Vagina (tissue), 2 donors: Measurements from ENCODE around the gene UBE2V1. TPM values are rescaled to one million over a fixed set of nuclear protein-coding genes. Genes with fewer than 3 reads are reported as not detected.

Experiments used
- DNase-seq, 2 donors: peaks; one replicate each; pipeline ENCODE4 v3.0.0-alpha.2; 2017; ENCODE audit errors: extremely low spot score in 2 of 2
- H3K27ac ChIP-seq: fragments of 200-600 bp; sonication (generic); one replicate; pipeline ENCODE4 v1.5.1; 2019
- H3K27me3 ChIP-seq: fragments of 200-600 bp; sonication (generic); one replicate; pipeline ENCODE4 v1.5.1; 2019
- H3K36me3 ChIP-seq, 2 donors: fragments of 200-600 bp; sonication (generic); one replicate each; pipeline ENCODE4 v1.5.1; 2017 to 2019
- H3K4me1 ChIP-seq: fragments of 200-600 bp; sonication (generic); one replicate; pipeline ENCODE4 v1.5.1; 2019
- H3K4me3 ChIP-seq, 2 donors: fragments of 200-600 bp; sonication (generic); 1 replicate in 1 of 2; 2 replicates in 1 of 2; pipeline ENCODE4 v1.5.1; 2016 to 2019
- H3K9me3 ChIP-seq: fragments of 200-600 bp; sonication (generic); one replicate; pipeline ENCODE4 v1.5.1; 2019
- POLR2A ChIP-seq, 2 donors: fragments of 450-650 bp; IDR thresholded peaks; one replicate each; pipeline ENCODE4 v1.6.1; 2017; ENCODE audit warnings: antibody characterized with exemption in 2 of 2, mild to moderate bottlenecking in 2 of 2, moderate library complexity in 2 of 2
- POLR2AphosphoS5 ChIP-seq, 2 donors: sonication (generic); formaldehyde crosslinking; IDR thresholded peaks; one replicate each; pipeline ENCODE4 v1.9.0; 2017; ENCODE audit warnings: antibody characterized with exemption in 2 of 2, mild to moderate bottlenecking in 2 of 2, low read depth in 1 of 2; ENCODE audit not compliant: insufficient read depth in 1 of 2
- intact Hi-C: fragments of 100-400 bp; cut with DNase I; formaldehyde crosslinking; loops from one replicate; pipeline ENCODE4 v1.15.1; 2023
- total RNA-seq: library from RNA; depleted of rRNA; stranded (reverse); fragments of >200 nt; gene quantifications from one replicate; pipeline ENCODE4 v1.2.3, GENCODE V29; 2016
- TF ChIP-seq, protein P1 (sequence below), 3 experiments: fragments of 450-650 bp in 2 of 3; fragments of 200-600 bp in 1 of 3; sonication (generic) in 1 of 3; IDR thresholded peaks; one replicate each; pipeline ENCODE4 v1.5.1; 2017 to 2019; ENCODE audit warnings: antibody characterized with exemption in 3 of 3, mild to moderate bottlenecking in 2 of 3, moderate library complexity in 2 of 3

The UBE2V1 gene
- total RNA-seq, 1 donor from 2014 or later, result 74.2 TPM

DNA sequence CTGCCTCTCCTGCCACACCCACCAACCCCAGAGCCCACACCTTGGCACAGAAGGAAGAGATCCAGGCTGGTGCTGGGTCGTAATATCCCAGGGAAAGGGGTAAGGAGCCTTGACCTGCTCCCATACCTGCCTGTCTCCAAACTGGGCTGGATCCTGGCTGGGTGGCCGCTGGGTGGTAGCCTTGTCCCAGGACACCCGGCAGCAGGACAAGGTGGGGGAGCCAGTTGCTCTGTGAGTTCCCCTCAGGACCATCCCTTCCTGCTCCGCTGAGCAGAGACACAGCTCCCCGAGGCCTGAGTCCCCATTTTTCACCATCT lies 58.8 kb downstream of the UBE2V1 start:
- no peak for DNase-seq
- no peaks in the 10 kb centered on the region for H3K9me3 ChIP-seq
- no peak overlapping the region for H3K4me3 ChIP-seq
- TF ChIP-seq, protein P1, sequence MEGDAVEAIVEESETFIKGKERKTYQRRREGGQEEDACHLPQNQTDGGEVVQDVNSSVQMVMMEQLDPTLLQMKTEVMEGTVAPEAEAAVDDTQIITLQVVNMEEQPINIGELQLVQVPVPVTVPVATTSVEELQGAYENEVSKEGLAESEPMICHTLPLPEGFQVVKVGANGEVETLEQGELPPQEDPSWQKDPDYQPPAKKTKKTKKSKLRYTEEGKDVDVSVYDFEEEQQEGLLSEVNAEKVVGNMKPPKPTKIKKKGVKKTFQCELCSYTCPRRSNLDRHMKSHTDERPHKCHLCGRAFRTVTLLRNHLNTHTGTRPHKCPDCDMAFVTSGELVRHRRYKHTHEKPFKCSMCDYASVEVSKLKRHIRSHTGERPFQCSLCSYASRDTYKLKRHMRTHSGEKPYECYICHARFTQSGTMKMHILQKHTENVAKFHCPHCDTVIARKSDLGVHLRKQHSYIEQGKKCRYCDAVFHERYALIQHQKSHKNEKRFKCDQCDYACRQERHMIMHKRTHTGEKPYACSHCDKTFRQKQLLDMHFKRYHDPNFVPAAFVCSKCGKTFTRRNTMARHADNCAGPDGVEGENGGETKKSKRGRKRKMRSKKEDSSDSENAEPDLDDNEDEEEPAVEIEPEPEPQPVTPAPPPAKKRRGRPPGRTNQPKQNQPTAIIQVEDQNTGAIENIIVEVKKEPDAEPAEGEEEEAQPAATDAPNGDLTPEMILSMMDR (IDR thresholded peaks at IDR 0.05), result no peak
- no peak for TF ChIP-seq POLR2AphosphoS5 (IDR thresholded peaks at IDR 0.05; ENCODE audit: insufficient read depth in 1 of 2, low read depth in 1 of 2)
- TF ChIP-seq POLR2A (IDR thresholded peaks at IDR 0.05), result no peak
- intact Hi-C loops, result no loop called here
- no peaks in the 10 kb centered on the region for H3K36me3 ChIP-seq
- no peak overlapping the region for H3K27ac ChIP-seq
- no peaks in the 10 kb centered on the region for H3K27me3 ChIP-seq
- H3K4me1 ChIP-seq, result peaks cover 28% of the 10 kb centered on the region

DNA sequence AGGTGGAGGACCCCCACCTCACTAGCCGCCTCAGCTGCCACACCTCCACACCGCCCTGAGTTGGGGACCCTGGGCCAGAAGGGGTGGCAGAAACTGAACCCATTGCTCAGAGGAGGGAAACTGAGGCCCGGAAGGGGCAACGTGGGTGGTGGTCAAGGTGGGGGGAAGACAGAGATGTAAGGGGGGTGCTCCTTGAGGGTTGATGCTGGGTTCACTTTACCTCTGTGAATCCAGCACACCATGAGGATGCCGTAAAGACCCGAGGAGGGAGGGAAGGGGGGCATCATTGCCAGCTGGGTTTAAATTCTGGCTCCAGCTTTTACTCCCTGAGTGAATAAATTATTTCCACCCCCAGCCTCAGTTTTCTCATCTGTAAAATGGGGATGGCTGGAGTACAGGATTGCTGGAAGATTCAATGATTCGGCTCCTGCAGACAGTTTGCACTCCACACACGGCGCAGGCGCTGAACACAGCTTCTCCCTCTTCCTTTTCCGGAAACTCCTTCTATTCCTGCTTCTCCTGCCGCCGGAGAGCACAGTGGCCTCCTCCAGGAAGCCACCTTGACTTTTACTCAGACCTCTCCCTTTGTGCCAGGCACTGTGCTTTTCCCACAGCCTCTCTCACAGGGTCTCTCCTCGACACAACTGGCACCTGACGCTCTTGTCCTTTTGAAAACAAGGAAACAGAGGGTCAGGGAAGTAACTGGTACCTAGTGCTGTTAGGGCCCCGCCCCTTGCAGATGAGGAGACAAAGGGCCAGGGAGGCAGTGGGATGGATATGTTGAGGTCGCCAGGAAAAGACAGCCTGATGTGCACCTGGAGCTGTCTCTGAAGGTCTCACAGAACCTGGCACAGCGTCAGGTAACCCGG lies 59.4 kb downstream of the UBE2V1 start:
- Histone ChIP-seq H3K9me3 (no peaks in the 10 kb centered on the region), H3K4me1 (peaks cover 29% of the 10 kb centered on the region), H3K27me3 (no peaks in the 10 kb centered on the region), H3K4me3 (no peak overlapping the region), H3K36me3 (no peaks in the 10 kb centered on the region), H3K27ac (no peak overlapping the region)
- DNase-seq, result no peak
- TF ChIP-seq POLR2AphosphoS5 (IDR thresholded peaks at IDR 0.05; ENCODE audit: insufficient read depth in 1 of 2, low read depth in 1 of 2) (no peak), POLR2A (IDR thresholded peaks at IDR 0.05) (no peak)
- TF ChIP-seq, protein P1 (IDR thresholded peaks at IDR 0.05), result no peak
- intact Hi-C loops, result no loop called here

DNA sequence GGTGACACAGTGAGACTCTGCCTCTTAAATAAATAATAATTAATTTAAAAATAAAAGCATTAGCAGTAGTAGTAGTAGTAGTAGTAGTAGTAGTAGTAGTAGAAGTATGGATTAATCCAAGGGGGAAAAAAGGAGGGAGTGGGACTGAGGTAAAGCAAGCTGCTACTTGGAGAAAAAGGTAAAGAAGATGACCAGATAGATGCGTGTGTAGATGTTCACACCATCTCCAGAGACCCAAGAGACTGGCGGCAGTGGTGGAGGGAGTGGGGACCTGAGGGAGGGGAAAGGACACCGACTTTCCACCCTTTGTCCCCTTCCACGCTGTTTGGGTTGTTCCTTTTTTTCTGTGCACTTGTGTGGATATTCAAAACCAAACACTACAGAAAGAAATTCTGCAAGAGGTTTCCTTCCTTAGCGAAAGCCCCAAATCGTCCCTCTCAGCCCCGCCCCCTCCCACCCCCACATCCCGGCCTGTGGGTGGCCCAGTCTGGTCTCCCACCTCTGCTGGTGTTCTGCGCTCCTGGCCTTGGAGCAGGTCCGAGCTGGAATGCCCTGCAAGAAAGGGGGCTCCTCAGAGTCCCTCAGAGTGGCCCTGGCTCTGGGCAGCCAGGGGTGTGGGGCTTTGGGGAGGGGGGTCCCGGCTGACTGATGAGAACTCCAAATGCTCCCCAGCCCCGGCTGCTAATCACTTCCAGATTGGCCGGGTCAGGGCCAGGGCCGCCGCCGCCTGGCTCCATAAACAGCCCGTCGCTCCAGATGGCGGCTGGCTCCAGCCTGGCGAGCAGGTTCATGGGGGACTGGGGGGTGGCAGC lies 60.2 kb downstream of the UBE2V1 start:
- Histone ChIP-seq H3K9me3 (no peaks in the 10 kb centered on the region), H3K27ac (no peak overlapping the region), H3K4me3 (no peak overlapping the region), H3K36me3 (no peaks in the 10 kb centered on the region), H3K4me1 (peaks cover 33% of the 10 kb centered on the region), H3K27me3 (no peaks in the 10 kb centered on the region)
- no peak for DNase-seq
- TF ChIP-seq, protein P1 (IDR thresholded peaks at IDR 0.05), result no peak
- TF ChIP-seq POLR2AphosphoS5 (IDR thresholded peaks at IDR 0.05; ENCODE audit: insufficient read depth in 1 of 2, low read depth in 1 of 2) (no peak), POLR2A (IDR thresholded peaks at IDR 0.05) (no peak)
- intact Hi-C loops, result no loop called here

DNA sequence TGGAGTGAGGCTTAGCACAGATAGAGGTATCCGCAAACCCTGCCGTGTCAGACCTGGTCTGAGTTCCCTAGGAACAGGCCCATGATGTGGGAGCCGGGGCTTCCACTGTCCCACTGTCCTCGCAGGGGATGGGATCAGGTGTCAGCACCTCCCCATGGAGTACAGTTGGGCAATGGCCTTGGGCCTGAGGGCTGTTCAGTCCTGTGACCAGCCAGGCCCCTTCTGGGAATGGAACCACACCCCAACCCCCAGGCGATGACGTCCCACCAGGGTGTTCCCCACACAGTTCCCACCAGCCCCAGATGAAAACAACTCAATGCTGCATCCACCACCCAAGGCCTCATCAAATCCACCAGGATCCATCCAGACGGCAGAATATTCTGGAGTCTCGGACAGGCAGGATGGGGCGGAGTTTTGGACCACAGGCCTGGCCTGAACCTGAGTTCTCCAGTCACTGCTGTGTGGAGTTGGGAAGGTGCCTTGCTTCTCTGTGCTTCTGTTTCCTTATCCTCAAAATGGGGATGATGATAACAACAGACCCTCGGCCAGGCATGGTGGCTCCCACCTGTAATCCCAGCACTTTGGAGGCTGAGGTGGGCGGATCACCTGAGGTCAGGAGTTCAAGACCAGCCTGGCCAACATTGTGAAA lies 62.2 kb downstream of the UBE2V1 start:
- TF ChIP-seq, protein P1 (IDR thresholded peaks at IDR 0.05), result no peak
- TF ChIP-seq POLR2AphosphoS5 (IDR thresholded peaks at IDR 0.05; ENCODE audit: insufficient read depth in 1 of 2, low read depth in 1 of 2), result no peak
- DNase-seq, result no peak
- Histone ChIP-seq H3K36me3 (no peaks in the 10 kb centered on the region), H3K27ac (no peak overlapping the region), H3K9me3 (no peaks in the 10 kb centered on the region), H3K4me3 (no peak overlapping the region), H3K4me1 (peaks cover 48% of the 10 kb centered on the region), H3K27me3 (no peaks in the 10 kb centered on the region)
- intact Hi-C loops, result no loop called here
